ENCODE data around the gene C1QC.

Gene C1QC

DNA sequence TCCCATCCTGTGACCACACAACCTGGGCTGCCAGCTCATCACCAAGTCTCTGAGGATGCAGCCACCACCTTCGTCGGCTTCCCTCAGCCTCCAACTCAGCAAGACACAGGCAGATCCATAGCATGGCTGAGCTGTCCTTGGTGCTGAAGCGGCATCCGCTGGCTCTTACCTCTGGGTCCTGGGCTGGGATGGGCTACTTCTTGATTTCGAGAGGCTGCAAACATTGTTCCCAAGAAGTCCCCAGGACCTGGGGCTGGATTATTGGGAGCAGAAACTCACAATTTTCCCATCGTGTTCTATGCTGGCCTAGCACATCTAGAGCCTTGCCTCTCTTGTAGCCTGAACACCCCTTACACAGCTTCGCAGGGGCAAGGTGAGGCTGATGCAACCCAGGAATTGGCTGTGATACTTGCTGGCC lies 31.9 kb upstream of the C1QC start:
- TF ChIP-seq, protein P1, sequence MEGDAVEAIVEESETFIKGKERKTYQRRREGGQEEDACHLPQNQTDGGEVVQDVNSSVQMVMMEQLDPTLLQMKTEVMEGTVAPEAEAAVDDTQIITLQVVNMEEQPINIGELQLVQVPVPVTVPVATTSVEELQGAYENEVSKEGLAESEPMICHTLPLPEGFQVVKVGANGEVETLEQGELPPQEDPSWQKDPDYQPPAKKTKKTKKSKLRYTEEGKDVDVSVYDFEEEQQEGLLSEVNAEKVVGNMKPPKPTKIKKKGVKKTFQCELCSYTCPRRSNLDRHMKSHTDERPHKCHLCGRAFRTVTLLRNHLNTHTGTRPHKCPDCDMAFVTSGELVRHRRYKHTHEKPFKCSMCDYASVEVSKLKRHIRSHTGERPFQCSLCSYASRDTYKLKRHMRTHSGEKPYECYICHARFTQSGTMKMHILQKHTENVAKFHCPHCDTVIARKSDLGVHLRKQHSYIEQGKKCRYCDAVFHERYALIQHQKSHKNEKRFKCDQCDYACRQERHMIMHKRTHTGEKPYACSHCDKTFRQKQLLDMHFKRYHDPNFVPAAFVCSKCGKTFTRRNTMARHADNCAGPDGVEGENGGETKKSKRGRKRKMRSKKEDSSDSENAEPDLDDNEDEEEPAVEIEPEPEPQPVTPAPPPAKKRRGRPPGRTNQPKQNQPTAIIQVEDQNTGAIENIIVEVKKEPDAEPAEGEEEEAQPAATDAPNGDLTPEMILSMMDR (IDR thresholded peaks at IDR 0.05; ENCODE audit: low read depth, low read length) = no peak
- H3K4me3 ChIP-seq (ENCODE audit: low read depth, low read length) = no peak overlapping the region

DNA sequence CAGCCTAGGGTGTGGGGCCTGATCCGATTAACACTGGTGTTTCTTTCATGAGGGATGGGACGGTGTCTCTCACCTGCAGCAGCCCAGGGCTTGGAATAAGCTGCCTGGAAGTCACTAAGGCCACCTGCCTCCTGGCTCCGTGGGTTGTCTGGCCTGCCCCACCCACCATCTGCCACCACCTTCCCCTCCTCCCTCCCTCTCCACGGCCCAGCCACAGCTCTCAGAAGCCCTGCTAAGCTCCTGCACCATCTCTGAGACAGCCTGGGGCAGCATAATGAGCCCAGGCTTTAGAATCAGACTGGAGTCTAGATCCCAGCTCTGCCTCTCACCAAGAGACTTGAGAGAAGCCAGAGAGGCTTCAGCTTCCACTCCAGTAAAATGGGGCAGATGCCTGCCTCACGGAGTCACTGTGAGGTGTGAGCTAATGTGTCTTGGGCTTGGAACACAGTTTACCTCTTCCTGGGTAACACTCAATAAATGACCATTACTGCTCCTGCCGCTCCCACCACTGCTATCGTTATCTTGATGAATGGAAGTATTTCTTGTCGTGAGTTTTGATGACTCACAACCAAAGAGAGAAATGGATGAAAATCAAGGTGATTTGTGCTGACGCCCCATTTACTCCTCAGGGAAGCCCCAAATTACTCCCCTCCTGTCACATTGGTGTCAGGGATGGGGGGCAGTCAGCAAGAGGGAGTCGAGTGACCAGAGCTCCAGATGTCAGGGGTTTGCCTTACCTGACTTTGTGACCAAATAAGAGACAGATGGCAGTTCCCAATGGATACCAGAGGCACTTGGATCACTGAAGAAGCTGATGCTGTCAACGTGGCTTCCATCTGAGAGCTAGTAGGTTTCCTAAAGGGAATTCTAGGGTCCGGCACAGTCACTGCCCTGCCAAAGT lies 30.5 kb upstream of the C1QC start:
- H3K4me3 ChIP-seq (ENCODE audit: low read depth, low read length) = no peak overlapping the region
- TF ChIP-seq, protein P1 (IDR thresholded peaks at IDR 0.05; ENCODE audit: low read depth, low read length) = no peak

DNA sequence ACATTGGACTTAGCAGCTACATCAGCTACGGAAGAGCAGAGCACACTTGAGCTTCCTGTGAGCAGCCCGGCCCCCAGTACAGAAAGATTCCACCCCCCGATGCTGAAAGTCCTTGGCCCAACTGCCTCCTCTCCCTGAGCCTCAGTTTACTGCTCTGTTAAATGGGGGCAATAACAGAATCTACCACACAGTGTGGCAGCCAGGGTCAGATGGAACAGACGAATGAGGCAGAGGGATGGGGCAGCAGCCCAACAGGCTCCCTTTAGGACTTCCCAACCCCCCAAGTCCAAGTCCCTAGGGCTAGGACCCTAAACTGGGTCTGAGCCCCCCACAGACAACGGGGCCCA lies 29.9 kb upstream of the C1QC start:
- TF ChIP-seq, protein P1 (IDR thresholded peaks at IDR 0.05; ENCODE audit: low read depth, low read length) = no peak
- H3K4me3 ChIP-seq (ENCODE audit: low read depth, low read length) = no peak overlapping the region

DNA sequence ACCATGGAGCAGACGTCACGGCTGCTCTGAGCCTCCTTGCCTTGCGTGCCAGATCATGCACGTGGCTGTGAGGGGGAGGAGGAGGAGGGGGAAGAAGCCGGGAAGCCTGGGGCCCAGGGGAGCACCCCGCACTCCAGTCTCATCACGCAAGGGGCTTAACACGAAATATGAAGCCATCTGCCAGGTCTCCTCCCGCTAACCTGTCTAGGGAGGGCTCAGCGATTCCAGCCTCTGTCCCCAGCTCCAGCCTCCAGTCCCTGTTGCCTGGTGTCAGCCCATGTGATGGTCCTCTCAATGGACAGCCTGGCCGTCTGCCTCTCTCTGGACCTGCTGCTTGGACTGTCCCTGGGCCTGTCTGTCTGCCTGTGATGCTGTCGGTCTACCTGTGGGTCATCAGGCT lies 29.5 kb upstream of the C1QC start:
- H3K4me3 ChIP-seq (ENCODE audit: low read depth, low read length) = no peak overlapping the region
- TF ChIP-seq, protein P1 (IDR thresholded peaks at IDR 0.05; ENCODE audit: low read depth, low read length) = no peak

DNA sequence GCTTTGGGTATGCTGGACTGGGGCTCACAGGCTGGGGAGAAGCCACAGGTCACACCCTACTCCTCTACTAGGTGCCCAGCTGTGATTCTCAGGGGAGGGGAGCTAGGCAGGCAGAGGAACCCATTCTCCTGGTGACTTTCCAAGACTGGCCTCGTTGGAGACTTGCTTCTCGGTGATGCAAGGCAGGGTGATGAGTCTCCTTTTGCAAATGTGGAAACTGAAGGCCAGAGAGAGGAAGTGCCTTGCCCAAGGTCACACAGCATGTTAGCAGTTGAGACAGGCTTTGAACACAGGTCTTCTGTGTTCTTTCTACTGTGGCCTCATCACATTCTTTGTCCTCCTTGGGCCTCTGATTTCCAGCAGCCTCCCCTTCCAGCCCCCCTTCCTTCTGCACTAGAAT lies 27.5 kb upstream of the C1QC start:
- no peak overlapping the region for H3K4me3 ChIP-seq (ENCODE audit: low read depth, low read length)
- TF ChIP-seq, protein P1 (IDR thresholded peaks at IDR 0.05; ENCODE audit: low read depth, low read length) = no peak

DNA sequence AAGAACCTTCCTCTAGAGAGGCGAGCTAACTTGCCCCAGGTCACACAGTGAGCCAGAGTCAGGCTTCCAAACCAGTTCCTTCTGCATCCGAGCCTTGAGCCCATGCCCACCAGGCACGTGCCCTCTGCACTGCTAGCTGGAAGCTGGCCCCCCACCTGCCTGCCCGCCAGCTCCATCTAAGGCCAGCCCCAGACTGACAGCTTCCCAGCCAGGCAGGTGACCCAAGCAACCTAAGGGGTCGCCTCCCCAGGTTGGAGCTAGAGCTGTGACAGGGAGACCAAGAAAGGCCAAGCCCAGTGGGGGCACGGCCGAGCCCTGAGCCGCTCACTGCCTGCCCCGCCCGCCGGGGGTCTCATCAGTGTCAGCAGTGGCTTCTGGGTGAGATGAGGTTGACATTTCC lies 26.9 kb upstream of the C1QC start:
- TF ChIP-seq, protein P1 (IDR thresholded peaks at IDR 0.05; ENCODE audit: low read depth, low read length) = no peak
- no peak overlapping the region for H3K4me3 ChIP-seq (ENCODE audit: low read depth, low read length)

DNA sequence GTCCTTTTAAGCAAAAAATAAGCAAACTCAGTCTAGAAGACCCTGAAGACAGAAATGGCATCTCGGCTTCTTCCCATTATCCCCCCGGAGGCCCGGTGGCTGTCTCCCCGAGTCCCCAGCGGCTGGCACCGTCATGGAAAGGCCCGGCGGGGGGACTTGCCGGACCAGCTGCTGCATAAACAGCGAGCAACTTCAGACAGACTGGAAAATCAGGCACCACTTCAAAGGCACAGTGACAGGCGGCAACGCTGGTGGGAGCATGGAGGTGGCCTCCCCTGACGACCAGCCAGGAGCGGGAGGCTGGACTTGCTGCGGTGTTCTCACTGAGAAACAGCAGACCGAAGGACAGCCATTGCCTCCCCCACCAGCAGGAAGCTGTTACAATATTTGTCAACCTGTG lies 25.4 kb upstream of the C1QC start:
- no peak overlapping the region for H3K4me3 ChIP-seq (ENCODE audit: low read depth, low read length)
- TF ChIP-seq, protein P1 (IDR thresholded peaks at IDR 0.05; ENCODE audit: low read depth, low read length) = no peak
